ENCODE data around the gene SASH1.

DNA sequence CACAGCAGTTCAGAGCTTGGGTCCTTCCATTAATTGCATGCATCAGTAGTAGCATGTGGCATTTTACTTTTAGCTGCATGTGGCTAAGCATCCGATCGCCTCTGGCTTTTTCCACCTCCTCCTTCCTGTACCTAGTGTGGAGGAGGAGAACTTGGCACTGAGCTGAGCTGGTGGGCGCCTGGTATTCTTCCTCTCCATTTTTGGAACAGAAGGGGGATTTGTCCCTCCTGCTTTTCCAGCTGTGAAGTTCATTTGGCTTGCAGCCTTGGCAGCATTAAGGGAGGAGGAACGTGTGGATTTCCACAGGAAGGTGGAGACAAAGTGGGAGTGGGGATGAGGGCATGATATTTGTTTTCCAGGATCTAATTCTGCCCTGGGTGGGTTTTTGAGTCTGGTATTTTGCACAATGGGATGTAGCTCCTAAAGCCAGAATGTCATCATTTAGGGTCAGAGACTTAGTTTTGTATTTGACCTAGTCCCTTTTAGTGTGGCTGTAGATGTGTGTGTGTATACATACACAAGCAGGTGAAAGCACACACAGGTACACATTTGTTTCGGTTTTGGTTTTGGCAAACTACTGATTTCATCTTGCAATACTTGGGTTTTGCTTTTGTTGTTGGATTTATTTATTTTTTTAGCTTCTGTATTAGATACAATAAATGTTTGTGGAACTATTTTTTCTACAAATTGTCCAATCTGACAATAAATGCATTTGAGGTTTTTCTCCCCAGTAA lies 90.0 kb downstream of the SASH1 start:
- TF ChIP-seq, protein P1, sequence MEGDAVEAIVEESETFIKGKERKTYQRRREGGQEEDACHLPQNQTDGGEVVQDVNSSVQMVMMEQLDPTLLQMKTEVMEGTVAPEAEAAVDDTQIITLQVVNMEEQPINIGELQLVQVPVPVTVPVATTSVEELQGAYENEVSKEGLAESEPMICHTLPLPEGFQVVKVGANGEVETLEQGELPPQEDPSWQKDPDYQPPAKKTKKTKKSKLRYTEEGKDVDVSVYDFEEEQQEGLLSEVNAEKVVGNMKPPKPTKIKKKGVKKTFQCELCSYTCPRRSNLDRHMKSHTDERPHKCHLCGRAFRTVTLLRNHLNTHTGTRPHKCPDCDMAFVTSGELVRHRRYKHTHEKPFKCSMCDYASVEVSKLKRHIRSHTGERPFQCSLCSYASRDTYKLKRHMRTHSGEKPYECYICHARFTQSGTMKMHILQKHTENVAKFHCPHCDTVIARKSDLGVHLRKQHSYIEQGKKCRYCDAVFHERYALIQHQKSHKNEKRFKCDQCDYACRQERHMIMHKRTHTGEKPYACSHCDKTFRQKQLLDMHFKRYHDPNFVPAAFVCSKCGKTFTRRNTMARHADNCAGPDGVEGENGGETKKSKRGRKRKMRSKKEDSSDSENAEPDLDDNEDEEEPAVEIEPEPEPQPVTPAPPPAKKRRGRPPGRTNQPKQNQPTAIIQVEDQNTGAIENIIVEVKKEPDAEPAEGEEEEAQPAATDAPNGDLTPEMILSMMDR (IDR thresholded peaks at IDR 0.05; ENCODE audit: extremely low read depth in 1 of 2, insufficient read depth in 1 of 2, low read depth in 1 of 2, low read length in 2 of 2) = no peak
- TF ChIP-seq, protein P2, sequence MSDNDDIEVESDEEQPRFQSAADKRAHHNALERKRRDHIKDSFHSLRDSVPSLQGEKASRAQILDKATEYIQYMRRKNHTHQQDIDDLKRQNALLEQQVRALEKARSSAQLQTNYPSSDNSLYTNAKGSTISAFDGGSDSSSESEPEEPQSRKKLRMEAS (IDR thresholded peaks at IDR 0.05; ENCODE audit: insufficient read depth, insufficient read length) = no peak
- TF ChIP-seq GATA2 (IDR thresholded peaks at IDR 0.05; ENCODE audit: insufficient read depth, insufficient read length, low read depth, low read length) (no peak), MYC (IDR thresholded peaks at IDR 0.05; ENCODE audit: low read depth, low read length) (no peak), POLR2A (IDR thresholded peaks at IDR 0.05; ENCODE audit: low read depth, low read length) (no peak)

Measured in endothelial cell of umbilical vein (primary cell).